DOHH2 (cell line): Measurements from ENCODE around the gene MRGPRF.

Source experiments
- H3F3A ChIP-seq: fragments of 200-600 bp; sonication (generic), shearing (Covaris generic); 2 replicates; pipeline ENCODE4 v1.6.0; 2016; ENCODE audit warnings: antibody characterized with exemption, mild to moderate bottlenecking; ENCODE audit not compliant: control insufficient read depth, insufficient read depth
- H3K27ac ChIP-seq: fragments of 200-600 bp; sonication (generic); 2 replicates; pipeline ENCODE4 v1.5.1; 2014; ENCODE audit warnings: low read depth, mild to moderate bottlenecking, low read length, moderate library complexity
- H3K27me3 ChIP-seq: fragments of 200-600 bp; sonication (generic); 2 replicates; pipeline ENCODE4 v1.6.1; 2014; ENCODE audit warnings: mild to moderate bottlenecking, low read length, mixed read lengths; ENCODE audit not compliant: control insufficient read depth
- H3K36me3 ChIP-seq: fragments of 200-600 bp; sonication (generic); 2 replicates; pipeline ENCODE4 v1.6.1; 2014; ENCODE audit warnings: mild to moderate bottlenecking, low read length, moderate library complexity, mixed read lengths; ENCODE audit not compliant: control insufficient read depth
- H3K4me1 ChIP-seq: fragments of 200-600 bp; sonication (generic); 2 replicates; pipeline ENCODE4 v1.6.1; 2014; ENCODE audit warnings: mild to moderate bottlenecking, low read length, mixed read lengths; ENCODE audit not compliant: control insufficient read depth
- H3K4me2 ChIP-seq: fragments of 200-600 bp; sonication (generic); 2 replicates; pipeline ENCODE4 v1.6.0; 2014; ENCODE audit warnings: mild to moderate bottlenecking, low read length, moderate library complexity
- H3K4me3 ChIP-seq: fragments of 200-600 bp; sonication (generic); 2 replicates; pipeline ENCODE4 v1.5.1; 2014; ENCODE audit warnings: mild to moderate bottlenecking, low read length, mixed read lengths
- H3K79me2 ChIP-seq: fragments of 200-600 bp; sonication (generic); 2 replicates; pipeline ENCODE4 v1.6.1; 2014; ENCODE audit warnings: mild to moderate bottlenecking, low read length, mixed read lengths; ENCODE audit not compliant: control insufficient read depth
- H3K9me2 ChIP-seq: fragments of 200-600 bp; sonication (generic); replicated peaks from 2 replicates; pipeline ENCODE4 v1.6.1; 2014; ENCODE audit warnings: mild to moderate bottlenecking, low read length, mixed read lengths; ENCODE audit not compliant: control insufficient read depth
- H3K9me3 ChIP-seq: fragments of 200-600 bp; sonication (generic); 2 replicates; pipeline ENCODE4 v1.6.1; 2014; ENCODE audit warnings: antibody characterized with exemption, low read length, mixed read lengths; ENCODE audit not compliant: control insufficient read depth, insufficient read depth
- H4K20me1 ChIP-seq: fragments of 200-600 bp; sonication (generic); 2 replicates; pipeline ENCODE4 v1.6.0; 2014; ENCODE audit warnings: low read depth, mild to moderate bottlenecking, antibody characterized with exemption, low read length, moderate library complexity; ENCODE audit not compliant: control insufficient read depth, insufficient read depth
- CTCF ChIP-seq: fragments of 200-600 bp; sonication (generic); IDR thresholded peaks from one replicate; pipeline ENCODE4 v1.5.1; 2014; ENCODE audit warnings: antibody characterized with exemption, mild to moderate bottlenecking, low read depth, low read length; ENCODE audit not compliant: poor library complexity, severe bottlenecking
- EZH2phosphoT487 ChIP-seq: fragments of 200-600 bp; sonication (generic); IDR thresholded peaks from 2 replicates; pipeline ENCODE4 v1.6.1; 2017; ENCODE audit warnings: borderline replicate concordance, mild to moderate bottlenecking, antibody characterized with exemption, low read length, moderate library complexity, mixed read lengths

Gene MRGPRF

GRCh38 chr11:69014898-69015549 lies 2.0 kb upstream of the MRGPRF start:
- Histone ChIP-seq H3K4me2 (no peak overlapping the region), H3K9me3 (no peaks in the 10 kb centered on the region), H4K20me1 (no peaks in the 10 kb centered on the region), H3F3A (no peaks in the 10 kb centered on the region), H3K9me2 (no peaks in the 10 kb centered on the region), H3K27ac (no peak overlapping the region), H3K36me3 (no peaks in the 10 kb centered on the region), H3K27me3 (peaks cover 4% of the 10 kb centered on the region; the same call in 1 of the 2 replicates), H3K79me2 (no peaks in the 10 kb centered on the region), H3K4me3 (no peak overlapping the region), H3K4me1 (no peaks in the 10 kb centered on the region)
- TF ChIP-seq CTCF (no peak), EZH2phosphoT487 (no peak)

- H3K9me2 ChIP-seq = no peaks in the 10 kb centered on the region
- no peaks in the 10 kb centered on the region for H3K36me3 ChIP-seq
- H3K4me2 ChIP-seq = no peak overlapping the region
- H4K20me1 ChIP-seq = no peaks in the 10 kb centered on the region
- no peaks in the 10 kb centered on the region for H3K79me2 ChIP-seq
- no peaks in the 10 kb centered on the region for H3K9me3 ChIP-seq
- no peaks in the 10 kb centered on the region for H3K4me1 ChIP-seq
- no peak overlapping the region for H3K27ac ChIP-seq
- peaks cover 4% of the 10 kb centered on the region; the same call in 1 of the 2 replicates for H3K27me3 ChIP-seq
- TF ChIP-seq CTCF (no peak), EZH2phosphoT487 (no peak)
- H3K4me3 ChIP-seq = no peak overlapping the region
- H3F3A ChIP-seq = no peaks in the 10 kb centered on the region
Measured at GRCh38 chr11:69014084-69014851, 1.2 kb upstream of the MRGPRF start.

- Histone ChIP-seq H3K27ac (no peak overlapping the region), H3K4me3 (no peak overlapping the region)
Measured at GRCh38 chr11:69012092-69013008, 696 bp downstream of the MRGPRF start.

More at GRCh38 chr11:69012092-69013008, 696 bp downstream of the MRGPRF start:
- Histone ChIP-seq H3K79me2 (no peaks in the 10 kb centered on the region), H3K4me2 (no peak overlapping the region), H3K27me3 (peaks cover 4% of the 10 kb centered on the region; the same call in 1 of the 2 replicates), H3K4me1 (no peaks in the 10 kb centered on the region), H3K9me3 (no peaks in the 10 kb centered on the region), H3F3A (no peaks in the 10 kb centered on the region), H3K9me2 (no peaks in the 10 kb centered on the region), H3K36me3 (no peaks in the 10 kb centered on the region), H4K20me1 (no peaks in the 10 kb centered on the region)
- TF ChIP-seq EZH2phosphoT487 = no peak
- no peak for TF ChIP-seq CTCF
